Upper lobe of right lung (tissue), 1 donor: Measurements from ENCODE around the gene ITGA1. TPM values are rescaled to one million over a fixed set of nuclear protein-coding genes. Genes with fewer than 3 reads are reported as not detected.

Experiments used
- ATAC-seq: fragments of 200-7000 bp; cut with Tn5 transposase; one replicate; pipeline ENCODE4 v1.9.1; 2020; ENCODE audit warnings: mild to moderate bottlenecking, moderate library complexity
- DNase-seq: peaks from one replicate; pipeline ENCODE4 v3.0.0-alpha.2; 2020
- H3K27ac ChIP-seq: fragments of 200-600 bp; one replicate; pipeline ENCODE4 v1.8.0; 2022
- H3K27me3 ChIP-seq: fragments of 200-600 bp; one replicate; pipeline ENCODE4 v1.8.0; 2022; ENCODE audit warnings: mild to moderate bottlenecking
- H3K36me3 ChIP-seq: fragments of 200-600 bp; one replicate; pipeline ENCODE4 v1.8.0; 2022
- H3K4me1 ChIP-seq: fragments of 200-600 bp; one replicate; pipeline ENCODE4 v1.8.0; 2022
- H3K4me3 ChIP-seq: fragments of 200-600 bp; one replicate; pipeline ENCODE4 v1.8.0; 2022; ENCODE audit warnings: mild to moderate bottlenecking
- H3K9me3 ChIP-seq: fragments of 200-600 bp; one replicate; pipeline ENCODE4 v1.8.0; 2022
- intact Hi-C: fragments of 100-400 bp; cut with DNase I; formaldehyde crosslinking; loops from one replicate; pipeline ENCODE4 v1.11.0; 2022
- total RNA-seq: library from RNA; stranded (reverse); fragmentation: NEBNext Ultra II Directional; extraction: Animal tissue kit (Norgen Biotek cat#: 25700); gene quantifications from one replicate; pipeline ENCODE4 v1.2.1, GENCODE V29; 2021
- TF ChIP-seq, protein P1 (sequence below): fragments of 200-600 bp; IDR thresholded peaks from one replicate; pipeline ENCODE4 v1.8.0; 2022; ENCODE audit warnings: antibody characterized with exemption
- donor health status: DM: no; HTN: yes; CAD: no; lungs with severe emphysema.

Gene ITGA1
- total RNA-seq, 1 donor from 2014 or later, result 94.8 TPM

DNA sequence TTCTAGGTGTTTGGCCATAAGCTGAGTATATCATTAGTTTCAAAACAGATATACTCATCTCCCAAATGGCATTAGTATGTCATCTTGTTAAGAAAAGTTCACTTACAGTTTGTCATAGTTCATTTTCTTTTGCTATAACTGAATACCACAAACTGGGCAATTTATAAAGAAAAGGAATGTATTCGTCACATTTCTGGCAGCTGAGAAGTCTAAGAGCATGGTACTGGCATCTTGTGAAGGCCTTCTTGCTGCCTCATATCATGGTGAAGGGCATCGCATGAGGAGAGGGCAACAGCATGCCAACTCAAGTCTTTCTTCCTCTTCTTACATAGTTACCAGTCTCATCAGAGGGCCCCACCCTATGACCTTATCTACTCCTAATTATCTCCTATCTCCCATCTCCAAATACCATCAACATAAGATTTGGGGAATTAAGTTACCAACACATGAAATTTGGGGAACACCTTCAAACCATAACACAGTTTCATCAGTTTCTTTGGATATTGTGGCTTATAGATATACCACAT lies 20.4 kb upstream of the ITGA1 start:
- H3K4me1 ChIP-seq, result no peaks in the 10 kb centered on the region
- no peak for ATAC-seq
- no peaks in the 10 kb centered on the region for H3K36me3 ChIP-seq
- no peaks in the 10 kb centered on the region for H3K27me3 ChIP-seq
- no peak overlapping the region for H3K4me3 ChIP-seq
- intact Hi-C loops, result no loop called here
- no peak for DNase-seq
- H3K27ac ChIP-seq, result no peak overlapping the region
- no peaks in the 10 kb centered on the region for H3K9me3 ChIP-seq
- TF ChIP-seq, protein P1, sequence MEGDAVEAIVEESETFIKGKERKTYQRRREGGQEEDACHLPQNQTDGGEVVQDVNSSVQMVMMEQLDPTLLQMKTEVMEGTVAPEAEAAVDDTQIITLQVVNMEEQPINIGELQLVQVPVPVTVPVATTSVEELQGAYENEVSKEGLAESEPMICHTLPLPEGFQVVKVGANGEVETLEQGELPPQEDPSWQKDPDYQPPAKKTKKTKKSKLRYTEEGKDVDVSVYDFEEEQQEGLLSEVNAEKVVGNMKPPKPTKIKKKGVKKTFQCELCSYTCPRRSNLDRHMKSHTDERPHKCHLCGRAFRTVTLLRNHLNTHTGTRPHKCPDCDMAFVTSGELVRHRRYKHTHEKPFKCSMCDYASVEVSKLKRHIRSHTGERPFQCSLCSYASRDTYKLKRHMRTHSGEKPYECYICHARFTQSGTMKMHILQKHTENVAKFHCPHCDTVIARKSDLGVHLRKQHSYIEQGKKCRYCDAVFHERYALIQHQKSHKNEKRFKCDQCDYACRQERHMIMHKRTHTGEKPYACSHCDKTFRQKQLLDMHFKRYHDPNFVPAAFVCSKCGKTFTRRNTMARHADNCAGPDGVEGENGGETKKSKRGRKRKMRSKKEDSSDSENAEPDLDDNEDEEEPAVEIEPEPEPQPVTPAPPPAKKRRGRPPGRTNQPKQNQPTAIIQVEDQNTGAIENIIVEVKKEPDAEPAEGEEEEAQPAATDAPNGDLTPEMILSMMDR, result no peak

DNA sequence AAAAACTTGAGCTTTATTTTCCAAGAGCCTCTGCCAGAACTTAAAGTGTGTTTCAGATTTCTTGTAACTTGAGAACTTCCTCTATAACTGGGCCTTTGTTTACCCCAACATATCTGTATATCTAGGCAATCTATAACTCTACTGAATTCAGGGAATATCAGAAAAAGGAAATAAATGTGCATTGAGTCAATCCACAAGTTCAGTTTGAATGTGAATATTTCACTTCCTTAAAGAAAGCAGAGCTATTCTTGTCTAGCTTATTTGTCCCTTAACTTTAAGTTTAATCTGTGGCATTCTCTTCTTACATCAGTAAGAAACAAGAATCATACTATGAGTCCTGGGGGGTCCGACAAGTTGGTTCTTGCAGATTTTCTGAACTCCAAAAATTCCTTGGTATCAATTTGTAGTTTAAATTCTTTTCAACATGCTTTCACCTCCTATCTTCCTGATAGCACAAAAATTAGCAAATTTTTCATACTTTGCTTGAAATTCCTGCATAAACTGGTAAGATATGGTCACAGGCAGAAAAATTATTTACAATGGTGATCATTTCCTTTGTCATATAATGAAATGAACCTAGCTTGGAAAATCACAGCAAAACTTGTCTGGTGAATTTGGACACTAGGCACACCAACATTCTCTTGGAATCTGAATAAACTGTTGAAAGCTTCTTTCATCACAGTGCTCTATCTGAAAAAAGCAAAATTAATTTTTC lies 19.8 kb upstream of the ITGA1 start:
- Histone ChIP-seq H3K4me3 (no peak overlapping the region), H3K4me1 (peaks cover 5% of the 10 kb centered on the region), H3K9me3 (no peaks in the 10 kb centered on the region), H3K36me3 (no peaks in the 10 kb centered on the region), H3K27me3 (no peaks in the 10 kb centered on the region), H3K27ac (no peak overlapping the region)
- no peak for ATAC-seq
- intact Hi-C loops, result no loop called here
- DNase-seq, result no peak
- TF ChIP-seq, protein P1, result no peak

DNA sequence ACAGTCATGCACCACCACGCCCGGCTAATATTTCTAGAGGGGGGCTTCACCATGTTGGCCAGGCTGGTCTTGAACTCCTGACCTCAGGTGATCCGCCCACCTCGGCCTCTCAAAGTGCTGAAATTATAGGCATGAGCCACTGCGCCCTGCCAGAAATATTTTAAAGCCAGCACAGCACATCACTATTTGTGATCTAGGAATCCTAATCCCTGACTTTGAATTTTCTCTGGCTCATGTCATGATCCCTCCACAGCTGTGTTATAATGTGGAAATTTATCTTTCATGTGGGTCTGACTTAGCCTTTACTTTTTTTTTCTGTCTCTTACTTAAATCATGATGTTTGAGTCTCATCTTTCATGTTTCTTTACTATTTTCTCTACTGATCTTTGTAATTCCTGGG lies 18.7 kb upstream of the ITGA1 start:
- no peak for ATAC-seq
- no peak overlapping the region for H3K4me3 ChIP-seq
- H3K36me3 ChIP-seq, result no peaks in the 10 kb centered on the region
- H3K27me3 ChIP-seq, result no peaks in the 10 kb centered on the region
- DNase-seq, result no peak
- no peak overlapping the region for H3K27ac ChIP-seq
- intact Hi-C loops, result no loop called here
- no peaks in the 10 kb centered on the region for H3K9me3 ChIP-seq
- H3K4me1 ChIP-seq, result peaks cover 16% of the 10 kb centered on the region
- TF ChIP-seq, protein P1, result no peak

DNA sequence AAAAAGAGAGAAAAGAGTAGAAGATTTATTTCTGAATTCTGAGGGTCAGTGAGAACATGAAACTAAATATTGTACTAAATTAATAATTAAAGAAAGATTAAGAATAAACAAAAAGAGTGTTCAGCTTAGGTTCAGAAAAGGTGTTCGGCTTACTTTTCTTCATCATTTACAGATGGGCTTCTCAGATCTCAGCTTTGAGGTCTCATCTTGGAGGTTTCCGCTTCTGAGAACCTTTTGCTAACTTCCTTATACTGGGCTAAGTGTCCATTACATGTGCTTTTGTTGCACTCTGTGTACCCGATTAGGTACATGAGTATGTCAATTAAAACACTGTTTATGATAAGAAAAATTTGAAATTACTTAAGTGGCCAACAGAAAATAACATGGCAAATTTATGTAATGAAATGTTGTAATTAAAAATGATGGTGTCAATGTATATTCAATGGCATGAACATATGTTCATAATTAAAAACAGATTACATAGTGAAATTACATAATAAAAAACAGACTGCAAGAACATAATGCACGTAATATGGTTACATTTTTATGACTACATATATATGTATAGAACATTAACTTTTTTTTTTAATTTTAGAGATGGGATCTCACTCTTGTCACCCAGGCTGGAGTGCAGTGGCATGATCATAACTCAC lies 17.3 kb upstream of the ITGA1 start:
- H3K27me3 ChIP-seq, result no peaks in the 10 kb centered on the region
- ATAC-seq (no peak), DNase-seq (no peak)
- H3K4me3 ChIP-seq, result no peak overlapping the region
- TF ChIP-seq, protein P1, result no peak
- H3K36me3 ChIP-seq, result no peaks in the 10 kb centered on the region
- H3K9me3 ChIP-seq, result no peaks in the 10 kb centered on the region
- H3K4me1 ChIP-seq, result peaks cover 19% of the 10 kb centered on the region
- intact Hi-C loops, result no loop called here
- H3K27ac ChIP-seq, result no peak overlapping the region

DNA sequence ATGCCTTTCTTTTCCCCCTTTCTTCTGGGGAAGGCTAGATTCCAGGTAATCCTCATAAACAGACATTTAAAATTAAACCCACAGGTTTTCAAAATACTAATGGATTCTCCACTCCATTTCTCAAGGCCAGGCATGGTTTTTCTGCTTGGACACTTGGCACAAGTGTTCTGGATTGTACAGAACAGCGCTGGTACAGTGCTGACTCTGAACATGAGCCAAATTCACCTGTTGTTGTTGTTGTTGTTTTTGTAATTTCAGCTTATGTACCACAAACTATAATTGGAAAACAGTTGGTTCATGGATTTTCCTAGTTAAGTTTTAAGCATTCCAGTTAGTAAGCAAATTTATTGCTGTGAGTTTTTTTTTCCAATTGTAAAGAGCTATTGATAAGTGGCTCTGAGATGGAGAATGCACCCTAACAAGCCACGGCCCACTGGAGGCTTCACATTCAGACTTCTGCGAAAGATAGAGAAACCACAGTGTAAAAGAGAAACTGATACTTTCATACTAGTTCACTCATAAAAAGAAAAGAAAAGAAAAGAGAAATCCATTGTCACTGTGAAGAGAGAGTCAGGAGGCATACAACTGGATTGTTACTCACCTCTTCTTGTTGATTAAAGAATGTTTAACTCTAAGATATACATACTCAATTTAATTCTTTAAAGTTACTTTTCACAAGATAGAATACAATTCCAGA lies 16.2 kb upstream of the ITGA1 start:
- intact Hi-C loops, result no loop called here
- Histone ChIP-seq H3K27ac (no peak overlapping the region), H3K36me3 (no peaks in the 10 kb centered on the region), H3K4me3 (no peak overlapping the region), H3K4me1 (peaks cover 23% of the 10 kb centered on the region), H3K27me3 (no peaks in the 10 kb centered on the region), H3K9me3 (no peaks in the 10 kb centered on the region)
- DNase-seq (no peak), ATAC-seq (no peak)
- TF ChIP-seq, protein P1, result no peak
